Gastrocnemius medialis (tissue), 4 donors: ENCODE results near the gene SPATS2L.

ENCODE experiments used
- POLR2A ChIP-seq, 2 donors: fragments of 450-650 bp; IDR thresholded peaks; one replicate each; pipeline ENCODE4 v1.6.1; 2017; ENCODE audit warnings: antibody characterized with exemption in 2 of 2, mild to moderate bottlenecking in 2 of 2, moderate library complexity in 2 of 2
- TF ChIP-seq, protein P1 (sequence below), 5 experiments: fragments of 450-650 bp in 3 of 5; fragments of 200-600 bp in 2 of 5; sonication (generic) in 2 of 5; IDR thresholded peaks in 4 of 5; conservative IDR thresholded peaks in 1 of 5; 1 replicate in 4 of 5; 2 replicates in 1 of 5; pipeline ENCODE4 v1.5.1; 2016 to 2019; ENCODE audit warnings: antibody characterized with exemption in 5 of 5, mild to moderate bottlenecking in 3 of 5, moderate library complexity in 3 of 5

GRCh38 chr2:200262047-200262446 is 44.4 kb upstream of the SPATS2L start:
- no peak for TF ChIP-seq POLR2A (IDR thresholded peaks at IDR 0.05)
- TF ChIP-seq, protein P1, sequence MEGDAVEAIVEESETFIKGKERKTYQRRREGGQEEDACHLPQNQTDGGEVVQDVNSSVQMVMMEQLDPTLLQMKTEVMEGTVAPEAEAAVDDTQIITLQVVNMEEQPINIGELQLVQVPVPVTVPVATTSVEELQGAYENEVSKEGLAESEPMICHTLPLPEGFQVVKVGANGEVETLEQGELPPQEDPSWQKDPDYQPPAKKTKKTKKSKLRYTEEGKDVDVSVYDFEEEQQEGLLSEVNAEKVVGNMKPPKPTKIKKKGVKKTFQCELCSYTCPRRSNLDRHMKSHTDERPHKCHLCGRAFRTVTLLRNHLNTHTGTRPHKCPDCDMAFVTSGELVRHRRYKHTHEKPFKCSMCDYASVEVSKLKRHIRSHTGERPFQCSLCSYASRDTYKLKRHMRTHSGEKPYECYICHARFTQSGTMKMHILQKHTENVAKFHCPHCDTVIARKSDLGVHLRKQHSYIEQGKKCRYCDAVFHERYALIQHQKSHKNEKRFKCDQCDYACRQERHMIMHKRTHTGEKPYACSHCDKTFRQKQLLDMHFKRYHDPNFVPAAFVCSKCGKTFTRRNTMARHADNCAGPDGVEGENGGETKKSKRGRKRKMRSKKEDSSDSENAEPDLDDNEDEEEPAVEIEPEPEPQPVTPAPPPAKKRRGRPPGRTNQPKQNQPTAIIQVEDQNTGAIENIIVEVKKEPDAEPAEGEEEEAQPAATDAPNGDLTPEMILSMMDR (IDR thresholded peaks at IDR 0.05 in 4 of 5, conservative IDR thresholded peaks at IDR 0.05 in 1 of 5) = no peak
